ENCODE results near the gene TTN.
"Not testable (repeated sequence)": the region's sequence is repeated elsewhere in the genome, so short reads cannot be mapped to it uniquely, and the experiment has no call there.

The TTN gene

GRCh38 chr2:178525460-178525859 lies 281.8 kb downstream of the TTN start:
- DNase-seq: not testable (repeated sequence)

GRCh38 chr2:178525010-178525409 lies 282.2 kb downstream of the TTN start:
- not testable (repeated sequence) for DNase-seq

DNA sequence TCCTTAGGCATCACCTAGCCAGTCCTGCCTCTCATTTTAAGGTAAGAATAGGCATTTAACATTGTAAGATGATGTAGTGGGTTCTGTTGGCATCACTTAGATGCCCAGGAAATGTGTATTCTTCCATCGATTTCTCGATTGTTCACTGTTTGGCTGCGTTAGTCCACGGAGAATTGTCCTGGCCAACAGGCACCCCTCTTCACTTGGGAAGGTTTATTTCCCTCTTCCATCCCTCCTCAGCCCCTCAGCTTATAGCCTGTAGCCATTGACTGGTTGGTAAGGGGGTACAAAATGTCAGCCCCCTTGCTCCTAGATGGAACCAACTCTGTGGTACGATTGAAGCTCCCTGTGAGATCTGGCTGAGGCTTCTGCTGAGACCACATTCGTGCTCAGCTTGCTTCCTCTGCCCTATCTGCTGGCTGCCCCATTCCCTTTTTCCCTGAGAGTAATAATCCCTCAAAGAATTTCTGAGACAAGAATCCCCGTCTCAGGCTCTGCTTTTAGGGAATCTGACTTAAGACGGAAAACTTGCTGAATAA lies 283.6 kb downstream of the TTN start:
- no peak for DNase-seq

- peak; percentile 89 for DNase-seq
Observed at GRCh38 chr2:178522950-178523595, 284.1 kb downstream of the TTN start.

DNA sequence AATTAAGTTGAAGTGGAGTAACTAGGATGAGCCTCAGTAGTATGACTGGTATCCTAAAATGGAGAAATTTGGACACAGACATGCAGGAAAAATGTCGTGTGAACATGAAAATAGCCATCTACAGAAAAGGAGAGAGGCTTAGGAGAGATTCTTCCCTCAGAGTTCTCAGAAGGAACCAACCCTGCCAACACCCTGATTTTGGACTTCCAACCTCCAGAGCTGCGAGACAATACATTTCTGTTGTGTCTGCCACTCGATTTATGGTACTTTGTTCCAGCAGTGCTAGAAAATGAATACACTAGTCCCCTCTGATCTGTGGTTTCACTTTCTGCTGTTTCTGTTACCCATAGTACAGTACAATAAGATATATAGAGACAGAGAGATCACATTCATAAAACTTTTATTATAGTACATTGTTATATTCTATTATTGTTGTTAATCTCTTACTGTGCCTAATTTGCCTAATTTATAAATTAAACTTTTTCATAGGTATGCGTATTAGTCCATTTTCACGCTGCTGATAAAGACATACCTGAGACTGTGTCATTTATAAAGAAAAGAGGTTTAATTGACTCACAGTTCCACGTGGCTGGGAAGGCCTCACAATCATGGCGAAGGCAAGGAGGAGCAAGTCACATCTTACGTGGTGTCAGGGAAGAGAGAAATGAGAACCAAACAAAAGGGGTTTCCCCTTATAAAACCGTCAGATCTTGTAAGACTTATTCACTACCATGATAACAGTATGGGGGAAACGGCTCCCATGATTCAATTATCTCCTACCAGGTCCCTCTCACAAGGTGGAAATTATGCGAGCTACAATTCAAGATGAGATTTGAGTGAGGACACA lies 285.7 kb downstream of the TTN start:
- DNase-seq: no peak

DNA sequence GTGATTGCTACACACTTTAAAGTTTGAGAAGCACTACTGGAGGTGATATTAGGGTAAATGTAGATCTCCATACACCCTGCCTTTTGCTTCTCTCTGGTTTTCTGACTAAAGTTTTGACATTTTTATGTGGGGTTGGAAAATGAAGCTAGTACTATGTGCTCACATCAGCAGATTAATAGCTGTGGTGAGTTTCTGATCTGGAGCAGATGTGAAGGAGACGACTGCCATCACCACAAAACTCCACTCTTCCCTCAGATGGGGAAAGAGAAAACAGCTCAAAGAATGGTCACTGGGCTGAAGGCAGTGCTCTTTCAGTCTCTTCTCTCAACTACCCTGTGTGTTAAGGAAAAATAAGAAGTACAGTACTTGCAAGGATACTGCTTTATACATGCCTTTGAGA lies 289.7 kb downstream of the TTN start:
- DNase-seq: no peak

GRCh38 chr2:178514664-178515063 lies 292.6 kb downstream of the TTN start:
- no peak for DNase-seq

DNA sequence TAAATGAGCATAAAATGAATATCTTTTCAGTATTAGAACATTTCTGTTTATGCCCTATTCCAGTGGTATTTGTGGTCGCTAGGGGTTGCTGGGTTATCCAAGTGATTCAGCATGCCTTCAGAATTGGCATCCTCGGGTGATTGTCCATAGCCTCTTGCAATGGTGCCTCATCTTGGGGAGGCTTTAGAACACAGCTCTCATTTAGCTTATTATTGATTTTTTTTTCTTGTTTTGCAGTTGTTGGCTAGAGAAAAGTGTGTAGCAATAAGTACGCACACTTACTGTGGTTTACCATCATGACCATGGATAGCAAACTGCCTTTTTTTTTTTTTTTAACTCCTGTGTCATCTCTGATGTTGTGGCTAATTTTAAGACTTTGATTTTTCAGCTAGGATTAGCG lies 293.3 kb downstream of the TTN start:
- DNase-seq: no peak

- DNase-seq: no peak
Observed at GRCh38 chr2:178512484-178512883, 294.7 kb downstream of the TTN start.

DNA sequence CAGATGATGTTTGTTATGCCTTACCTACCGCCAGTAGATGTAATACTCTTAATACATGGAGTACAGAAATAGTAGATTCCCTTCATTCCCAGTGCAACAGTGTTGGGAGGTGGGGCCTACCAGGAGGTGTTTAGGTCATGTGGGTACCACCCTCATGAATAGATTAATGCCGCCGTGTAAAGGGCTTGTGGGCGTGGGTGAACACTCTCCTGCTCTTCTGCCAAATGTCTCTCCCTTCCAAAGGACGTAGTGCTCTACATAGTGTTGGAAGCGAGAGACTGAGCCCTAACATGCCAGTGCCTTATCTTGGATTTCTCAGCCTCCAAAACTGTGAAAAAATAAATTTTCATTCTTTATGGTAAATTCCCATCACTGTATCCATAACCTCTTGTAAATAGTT lies 296.8 kb downstream of the TTN start:
- DNase-seq: no peak

GRCh38 chr2:178508646-178509045 lies 298.6 kb downstream of the TTN start:
- DNase-seq: no peak

DNA sequence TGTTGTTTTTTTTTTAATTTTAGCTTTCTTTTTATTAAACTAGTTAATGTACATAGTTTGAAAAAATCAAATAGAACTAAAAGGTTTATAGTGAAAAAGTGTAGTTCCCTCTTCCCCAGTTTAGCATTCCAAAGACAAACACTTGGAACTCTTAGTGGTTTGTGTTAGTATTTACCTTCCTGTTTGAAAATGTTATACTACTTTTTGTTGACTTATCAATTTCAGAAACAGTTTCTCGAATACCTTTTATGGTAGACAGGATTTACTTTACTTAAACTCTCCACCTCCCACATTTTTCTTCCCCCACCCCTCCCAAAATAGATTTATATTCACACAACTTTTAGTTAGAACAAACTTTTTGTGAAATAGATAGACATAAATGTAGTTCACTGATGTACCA lies 300.3 kb downstream of the TTN start:
- DNase-seq: no peak

GRCh38 chr2:178506524-178506923 lies 300.7 kb downstream of the TTN start:
- DNase-seq: no peak

GRCh38 chr2:178506101-178506500 lies 301.1 kb downstream of the TTN start:
- DNase-seq: no peak

DNA sequence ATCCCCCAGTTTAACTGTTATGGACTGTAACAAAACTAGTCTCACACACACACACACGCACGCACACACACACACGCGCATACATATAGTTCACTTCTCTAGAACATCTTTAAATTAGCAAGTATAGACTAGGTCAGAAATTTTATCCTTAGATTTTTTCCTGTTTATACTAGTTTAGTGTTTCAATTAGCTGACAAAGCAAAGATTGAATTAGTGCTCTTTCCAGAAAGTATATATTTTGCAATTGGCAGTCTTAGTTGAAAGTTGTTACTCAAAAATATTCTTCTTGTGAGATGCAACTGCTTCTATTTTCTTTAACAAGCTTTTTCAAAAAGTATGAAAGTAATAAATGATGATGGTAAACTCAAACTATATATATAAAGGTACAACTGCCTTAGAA lies 304.5 kb downstream of the TTN start:
- no peak for DNase-seq

- no peak for DNase-seq
Observed at GRCh38 chr2:178499640-178500039, 307.6 kb downstream of the TTN start.

- no peak for DNase-seq
Observed at GRCh38 chr2:178498137-178498536, 309.1 kb downstream of the TTN start.

DNA sequence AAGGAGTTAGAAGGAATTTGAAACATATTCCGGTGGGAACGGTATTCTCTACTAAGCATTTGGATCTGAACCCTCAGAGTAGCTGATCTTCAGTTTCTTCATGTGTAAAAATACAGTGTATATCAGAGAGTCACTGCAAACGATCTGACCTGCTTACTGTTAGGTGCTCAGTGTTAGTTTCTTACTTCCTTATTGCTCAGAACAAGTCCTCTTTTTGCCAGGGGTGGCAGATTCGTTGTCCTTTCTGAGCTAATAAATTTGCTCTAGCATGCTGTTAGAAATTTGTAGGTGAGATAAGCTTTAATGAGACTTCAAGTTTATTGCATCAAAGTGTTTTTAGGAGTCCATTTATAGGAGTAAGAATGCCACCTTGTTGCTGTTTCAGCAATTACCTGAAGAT lies 311.2 kb downstream of the TTN start:
- DNase-seq: no peak

DNA sequence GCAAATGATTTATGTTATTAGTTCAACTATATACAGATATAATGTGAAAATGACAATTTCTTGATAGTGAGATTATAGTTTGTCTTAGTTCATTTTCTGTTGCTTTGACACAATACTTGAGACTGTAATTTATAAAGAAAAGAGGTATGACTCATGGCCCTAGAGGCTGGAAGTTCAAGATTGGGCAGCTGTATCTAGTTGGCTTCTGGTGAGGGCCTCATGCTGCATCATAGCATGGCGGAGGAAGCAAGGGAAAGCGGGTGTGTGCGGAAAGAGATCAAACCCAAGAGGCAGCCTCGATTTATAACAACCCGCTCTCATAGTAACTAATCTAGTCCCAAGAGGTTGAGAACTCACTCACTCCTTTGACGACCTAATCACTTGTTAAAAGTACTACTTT lies 315.6 kb downstream of the TTN start:
- no peak for DNase-seq

GRCh38 chr2:178485356-178485755 lies 321.9 kb downstream of the TTN start:
- DNase-seq: no peak

- DNase-seq: peak; percentile 58
Observed at GRCh38 chr2:178484245-178485041, 322.8 kb downstream of the TTN start.

DNA sequence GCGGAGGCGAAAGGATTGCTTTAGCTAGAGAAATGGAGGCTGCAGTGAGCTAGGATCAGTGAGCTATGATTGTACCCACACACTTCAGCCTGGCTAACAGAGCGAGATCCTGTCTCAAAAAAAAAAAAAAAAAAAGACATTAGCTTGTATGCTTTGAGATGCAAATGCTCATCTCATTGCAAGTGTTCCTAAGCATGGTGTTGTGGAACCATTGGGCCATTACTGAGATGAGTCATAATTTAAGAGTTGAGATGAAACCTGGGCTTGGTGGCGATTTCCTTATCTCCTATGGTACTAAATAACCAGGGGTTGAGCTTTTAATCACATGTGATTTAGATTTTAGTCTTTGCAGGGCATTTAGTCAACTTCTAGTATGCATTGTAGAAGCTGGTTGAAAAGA lies 324.8 kb downstream of the TTN start:
- DNase-seq: no peak

Measured in NCI-H1436 (cell line).